Measurements from ENCODE around the gene DCST2.

GRCh38 chr1:155050560-155051341 is 17.2 kb upstream of the DCST2 start, which contains the start of gene ADAM15:
- no peak for TF ChIP-seq GATA2 (IDR thresholded peaks at IDR 0.05; ENCODE audit: low read depth, low read length)
- no peak for TF ChIP-seq GATA3 (IDR thresholded peaks at IDR 0.05; ENCODE audit: low read depth, low read length)

All from SH-SY5Y (cell line).